Endothelial cell of umbilical vein (primary cell): ENCODE measurements around the gene ECD.

ENCODE experiments used
- EZH2 ChIP-seq: IDR thresholded peaks from 2 replicates; pipeline ENCODE4 v1.6.1; 2012; ENCODE audit warnings: borderline replicate concordance, low read depth, mild to moderate bottlenecking, moderate library complexity, low read length, inconsistent platforms; ENCODE audit not compliant: severe bottlenecking
- FOS ChIP-seq: IDR thresholded peaks from 2 replicates; pipeline ENCODE4 v1.6.1; 2011; ENCODE audit warnings: mild to moderate bottlenecking, low read length, moderate library complexity, borderline replicate concordance; ENCODE audit not compliant: insufficient read depth
- GATA2 ChIP-seq: IDR thresholded peaks from 2 replicates; pipeline ENCODE4 v1.7.0; 2011; ENCODE audit warnings: low read depth, mild to moderate bottlenecking, moderate library complexity, mixed read lengths, low read length; ENCODE audit not compliant: insufficient read length, insufficient read depth
- JUN ChIP-seq: IDR thresholded peaks from 2 replicates; pipeline ENCODE4 v1.6.1; 2011; ENCODE audit warnings: borderline replicate concordance, low read depth; ENCODE audit not compliant: insufficient read length, insufficient read depth
- POLR2A ChIP-seq: IDR thresholded peaks from 2 replicates; pipeline ENCODE4 v1.6.1; 2012; ENCODE audit warnings: low read depth, mild to moderate bottlenecking, control low read depth, low read length
- POLR2AphosphoS5 ChIP-seq: IDR thresholded peaks from 2 replicates; pipeline ENCODE4 v1.6.1; 2012; ENCODE audit warnings: low read depth, mild to moderate bottlenecking, control low read depth, low read length, moderate library complexity; ENCODE audit not compliant: insufficient read depth
- TF ChIP-seq, protein P1 (sequence below), 2 donors: IDR thresholded peaks; 1 replicate in 1 of 2; 2 replicates in 1 of 2; pipeline ENCODE4 v1.5.1; 2011; ENCODE audit warnings: low read length in 2 of 2, mild to moderate bottlenecking in 2 of 2, moderate library complexity in 2 of 2, control low read depth in 1 of 2, inconsistent platforms in 1 of 2, low read depth in 1 of 2; ENCODE audit not compliant: insufficient read depth in 1 of 2; ENCODE audit errors: extremely low read depth in 1 of 2
- TF ChIP-seq, protein P2 (sequence below): IDR thresholded peaks from 2 replicates; pipeline ENCODE4 v1.6.1; 2011; ENCODE audit not compliant: insufficient read depth, insufficient read length

DNA sequence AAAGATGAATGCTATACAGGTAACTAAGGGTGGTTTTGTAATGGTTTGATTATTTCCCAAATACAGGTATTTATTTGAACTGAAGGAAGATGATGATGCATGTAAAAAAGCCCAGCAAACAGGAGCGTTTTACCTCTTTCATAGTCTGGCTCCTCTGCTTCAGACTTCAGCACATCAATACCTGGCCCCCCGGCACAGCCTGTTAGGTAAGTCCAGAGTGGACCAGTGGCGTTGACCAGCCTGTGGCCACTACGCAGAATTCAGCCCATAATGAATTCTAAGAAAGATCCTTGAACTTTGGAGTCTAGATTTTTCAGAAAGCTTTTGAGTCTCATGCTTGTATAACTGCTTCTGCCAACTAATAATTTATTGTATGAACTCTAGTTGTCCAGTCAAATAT, 47.9 kb downstream of the ECD start:
- TF ChIP-seq, protein P1, sequence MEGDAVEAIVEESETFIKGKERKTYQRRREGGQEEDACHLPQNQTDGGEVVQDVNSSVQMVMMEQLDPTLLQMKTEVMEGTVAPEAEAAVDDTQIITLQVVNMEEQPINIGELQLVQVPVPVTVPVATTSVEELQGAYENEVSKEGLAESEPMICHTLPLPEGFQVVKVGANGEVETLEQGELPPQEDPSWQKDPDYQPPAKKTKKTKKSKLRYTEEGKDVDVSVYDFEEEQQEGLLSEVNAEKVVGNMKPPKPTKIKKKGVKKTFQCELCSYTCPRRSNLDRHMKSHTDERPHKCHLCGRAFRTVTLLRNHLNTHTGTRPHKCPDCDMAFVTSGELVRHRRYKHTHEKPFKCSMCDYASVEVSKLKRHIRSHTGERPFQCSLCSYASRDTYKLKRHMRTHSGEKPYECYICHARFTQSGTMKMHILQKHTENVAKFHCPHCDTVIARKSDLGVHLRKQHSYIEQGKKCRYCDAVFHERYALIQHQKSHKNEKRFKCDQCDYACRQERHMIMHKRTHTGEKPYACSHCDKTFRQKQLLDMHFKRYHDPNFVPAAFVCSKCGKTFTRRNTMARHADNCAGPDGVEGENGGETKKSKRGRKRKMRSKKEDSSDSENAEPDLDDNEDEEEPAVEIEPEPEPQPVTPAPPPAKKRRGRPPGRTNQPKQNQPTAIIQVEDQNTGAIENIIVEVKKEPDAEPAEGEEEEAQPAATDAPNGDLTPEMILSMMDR (IDR thresholded peaks at IDR 0.05; ENCODE audit: extremely low read depth in 1 of 2, insufficient read depth in 1 of 2, low read depth in 1 of 2, low read length in 2 of 2) = no peak
- TF ChIP-seq POLR2A (no peak), POLR2AphosphoS5 (no peak), GATA2 (no peak), EZH2 (no peak), JUN (no peak), FOS (no peak)
- TF ChIP-seq, protein P2, sequence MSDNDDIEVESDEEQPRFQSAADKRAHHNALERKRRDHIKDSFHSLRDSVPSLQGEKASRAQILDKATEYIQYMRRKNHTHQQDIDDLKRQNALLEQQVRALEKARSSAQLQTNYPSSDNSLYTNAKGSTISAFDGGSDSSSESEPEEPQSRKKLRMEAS = no peak
